Prostate gland (tissue), 2 donors: Measurements from ENCODE around the gene STT3A.

ENCODE experiments used
- POLR2AphosphoS5 ChIP-seq: sonication (generic); formaldehyde crosslinking; IDR thresholded peaks from one replicate; pipeline ENCODE4 v1.6.1; 2017; ENCODE audit warnings: antibody characterized with exemption
- TF ChIP-seq, protein P1 (sequence below), 4 experiments: fragments of 200-600 bp in 2 of 4; fragments of 450-650 bp in 2 of 4; sonication (generic) in 2 of 4; IDR thresholded peaks; 1 replicate in 3 of 4; 2 replicates in 1 of 4; pipeline ENCODE4 v1.5.1; 2016 to 2019; ENCODE audit warnings: antibody characterized with exemption in 4 of 4, mild to moderate bottlenecking in 2 of 4, moderate library complexity in 2 of 4

DNA sequence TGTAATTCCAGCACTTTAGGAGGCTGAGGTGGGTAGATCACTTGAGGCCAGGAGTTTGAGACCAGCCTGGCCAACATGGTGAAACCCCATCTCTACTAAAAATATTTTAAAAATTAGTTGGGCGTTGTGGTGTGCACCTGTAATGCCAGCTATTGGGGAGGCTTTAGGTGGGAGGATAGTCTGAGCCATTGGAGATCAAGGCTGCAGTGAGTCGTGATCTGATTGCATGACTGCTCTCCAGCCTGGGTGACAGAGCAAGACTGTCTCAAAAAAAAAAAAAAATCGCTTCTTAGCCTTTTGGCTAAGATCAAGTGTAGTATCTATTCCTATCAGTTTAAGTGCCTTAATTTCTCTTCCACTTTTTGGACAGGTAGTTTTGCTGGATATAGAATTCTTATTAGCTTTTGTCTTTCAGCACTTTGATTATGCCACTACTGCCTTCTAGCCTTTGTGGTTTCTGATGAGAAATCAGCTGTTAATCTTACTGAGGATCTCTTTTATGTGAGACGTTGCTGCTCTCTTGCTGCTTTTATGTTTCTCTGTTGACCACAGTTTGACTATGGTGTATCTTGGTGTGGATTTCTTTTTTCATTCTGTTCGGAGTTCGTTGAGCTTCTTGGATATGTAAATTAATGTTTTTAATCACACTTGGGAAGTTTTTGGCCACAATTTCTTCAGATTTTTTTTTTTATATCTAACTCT is 57.0 kb downstream of the STT3A start:
- no peak for TF ChIP-seq POLR2AphosphoS5
- TF ChIP-seq, protein P1, sequence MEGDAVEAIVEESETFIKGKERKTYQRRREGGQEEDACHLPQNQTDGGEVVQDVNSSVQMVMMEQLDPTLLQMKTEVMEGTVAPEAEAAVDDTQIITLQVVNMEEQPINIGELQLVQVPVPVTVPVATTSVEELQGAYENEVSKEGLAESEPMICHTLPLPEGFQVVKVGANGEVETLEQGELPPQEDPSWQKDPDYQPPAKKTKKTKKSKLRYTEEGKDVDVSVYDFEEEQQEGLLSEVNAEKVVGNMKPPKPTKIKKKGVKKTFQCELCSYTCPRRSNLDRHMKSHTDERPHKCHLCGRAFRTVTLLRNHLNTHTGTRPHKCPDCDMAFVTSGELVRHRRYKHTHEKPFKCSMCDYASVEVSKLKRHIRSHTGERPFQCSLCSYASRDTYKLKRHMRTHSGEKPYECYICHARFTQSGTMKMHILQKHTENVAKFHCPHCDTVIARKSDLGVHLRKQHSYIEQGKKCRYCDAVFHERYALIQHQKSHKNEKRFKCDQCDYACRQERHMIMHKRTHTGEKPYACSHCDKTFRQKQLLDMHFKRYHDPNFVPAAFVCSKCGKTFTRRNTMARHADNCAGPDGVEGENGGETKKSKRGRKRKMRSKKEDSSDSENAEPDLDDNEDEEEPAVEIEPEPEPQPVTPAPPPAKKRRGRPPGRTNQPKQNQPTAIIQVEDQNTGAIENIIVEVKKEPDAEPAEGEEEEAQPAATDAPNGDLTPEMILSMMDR (IDR thresholded peaks at IDR 0.05), result no peak
